HepG2 (cell line): Measurements from ENCODE around the gene ST3GAL2. TPM values are rescaled to one million over a fixed set of nuclear protein-coding genes. Genes with fewer than 3 reads are reported as not detected.
A peak's percentile ranks its signal among the peaks of the same experiment; 100 is the strongest.

Experiments
- CENPX ChIP-seq: sonication (generic); formaldehyde crosslinking; IDR thresholded peaks from 2 replicates; pipeline ENCODE4 v1.9.0; 2021; ENCODE audit warnings: mild to moderate bottlenecking, missing genetic modification reagents, moderate library complexity
- CHD2 ChIP-seq: IDR thresholded peaks from 2 replicates; pipeline ENCODE4 v1.6.1; 2011; ENCODE audit warnings: low read depth, low read length, improper control_type of control experiment
- HDAC2 ChIP-seq: sonication (generic); formaldehyde crosslinking; IDR thresholded peaks from 2 replicates; pipeline ENCODE4 v1.4.0; 2020; ENCODE audit warnings: missing genetic modification reagents
- NR3C1 ChIP-seq: sonication (generic); formaldehyde crosslinking; IDR thresholded peaks from 2 replicates; pipeline ENCODE4 v1.4.0; 2020; ENCODE audit warnings: missing genetic modification reagents
- RXRA ChIP-seq: sonication (generic); formaldehyde crosslinking; IDR thresholded peaks from 2 replicates; pipeline ENCODE4 v1.5.1; 2020; ENCODE audit warnings: missing genetic modification reagents
- ZFX ChIP-seq: sonication (generic); formaldehyde crosslinking; IDR thresholded peaks from 2 replicates; pipeline ENCODE4 v1.4.0; 2020; ENCODE audit warnings: mild to moderate bottlenecking, low read depth, missing genetic modification reagents, moderate library complexity
- ZNF142 ChIP-seq: sonication (generic); formaldehyde crosslinking; IDR thresholded peaks from 2 replicates; pipeline ENCODE4 v1.4.0; 2020; ENCODE audit warnings: missing genetic modification reagents
- ZNF350 ChIP-seq: sonication (generic); formaldehyde crosslinking; IDR thresholded peaks from 2 replicates; pipeline ENCODE4 v1.4.0; 2020; ENCODE audit warnings: mild to moderate bottlenecking, low read depth, missing genetic modification reagents, borderline replicate concordance
- ZNF407 ChIP-seq: sonication (generic); formaldehyde crosslinking; IDR thresholded peaks from one replicate; pipeline ENCODE4 v1.5.1; 2020; ENCODE audit warnings: mild to moderate bottlenecking, missing genetic modification reagents; ENCODE audit errors: not compliant biosample characterization
- ZNF574 ChIP-seq: sonication (generic); formaldehyde crosslinking; IDR thresholded peaks from 2 replicates; pipeline ENCODE4 v1.4.0; 2020; ENCODE audit warnings: missing genetic modification reagents
- ZNF740 ChIP-seq: sonication (generic); formaldehyde crosslinking; IDR thresholded peaks from 2 replicates; pipeline ENCODE4 v1.4.0; 2020; ENCODE audit warnings: missing genetic modification reagents
- polyA plus RNA-seq, 8 experiments: library from polyadenylated mRNA; depleted of rRNA in 3 of 8; stranded (reverse) in 7 of 8; unstranded in 1 of 8; fragments of >200 nt; fragmentation: Illumina TruSeq in 4 of 8; extraction: Trizol in 4 of 8; gene quantifications; 2 replicates each; pipeline versions ENCODE4 v1.2.1 to v1.2.3, GENCODE V29; 2011 to 2016; ENCODE audit warnings: low read depth in 4 of 8, missing spikeins in 1 of 8, mixed read lengths in 1 of 8; ENCODE audit not compliant: insufficient read depth in 1 of 8
- total RNA-seq, 5 experiments: library from RNA; depleted of rRNA; stranded (reverse); fragments of >200 nt; fragmentation: Illumina TruSeq; extraction: Trizol; gene quantifications; 2 replicates each; pipeline ENCODE4 v1.2.3, GENCODE V29; 2016; ENCODE audit warnings: low read depth in 1 of 5

ST3GAL2 gene
- total and polyA plus RNA-seq, 2 of the 13 experiments (the other 11 are each of a cell fraction or from before 2014, with no cell fraction given), result 16.3 to 24.9 TPM

GRCh38 chr16:70380919-70381603 is 57.8 kb downstream of the ST3GAL2 start (continued):
- no peak for TF ChIP-seq CHD2
- peak; percentile 73 for TF ChIP-seq HDAC2
- TF ChIP-seq ZNF142 (CRISPR knock-in tag), result no peak; the same call in 1 of the 2 replicates
- peak; percentile 37; the same call in 1 of the 2 replicates for TF ChIP-seq RXRA (CRISPR knock-in tag)
- TF ChIP-seq ZFX (CRISPR knock-in tag), result peak; percentile 88
- TF ChIP-seq ZNF407 (CRISPR knock-in tag), result peak; percentile 24
- peak; percentile 86; the same call in 1 of the 2 replicates for TF ChIP-seq ZNF350 (CRISPR knock-in tag)
- TF ChIP-seq CENPX (CRISPR knock-in tag), result no peak
- peak; percentile 83 for TF ChIP-seq ZNF740 (CRISPR knock-in tag)
- peak; percentile 47; the same call in 1 of the 2 replicates for TF ChIP-seq ZNF574
- TF ChIP-seq NR3C1 (CRISPR knock-in tag), result no peak
